ENCODE data around the gene GABARAPL1.
"Not testable (repeated sequence)": the region's sequence is repeated elsewhere in the genome, so short reads cannot be mapped to it uniquely, and the experiment has no call there.

DNA sequence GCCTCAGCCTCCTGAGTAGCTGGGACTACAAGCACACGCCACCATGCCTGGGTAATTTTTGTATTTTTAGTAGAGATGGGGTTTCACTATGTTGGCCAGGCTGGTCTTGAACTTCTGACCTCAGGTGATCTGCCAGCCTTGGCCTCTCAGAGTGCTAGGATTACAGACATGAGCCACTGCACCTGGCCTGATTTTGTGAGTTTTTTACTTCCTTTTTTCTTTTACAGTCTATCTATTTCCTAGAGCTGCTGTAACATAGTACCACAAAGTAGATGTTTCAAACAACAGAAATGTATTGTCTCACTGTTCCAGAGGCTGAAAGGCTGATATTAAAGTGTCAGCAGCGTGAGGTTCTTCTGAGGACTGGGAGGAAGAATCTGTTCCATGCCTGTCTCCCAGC is 8.2 kb upstream of the GABARAPL1 start:
- not testable (repeated sequence) for TF ChIP-seq CTCF (IDR thresholded peaks at IDR 0.05; ENCODE audit: low read depth, low read length); POLR2A (IDR thresholded peaks at IDR 0.05; ENCODE audit: extremely low read depth, insufficient read length); MAX (IDR thresholded peaks at IDR 0.05; ENCODE audit: low read depth, low read length); MYC (IDR thresholded peaks at IDR 0.05; ENCODE audit: low read depth, low read length)

Measured in NB4 (cell line).